Right lobe of liver (tissue), 6 donors: ENCODE results near the gene PLXNB1. TPM values are rescaled to one million over a fixed set of nuclear protein-coding genes. Genes with fewer than 3 reads are reported as not detected.
A peak's percentile ranks its signal among the peaks of the same experiment; 100 is the strongest.

Experiments used
- ATAC-seq, 4 donors: fragments of 200-7000 bp; cut with Tn5 transposase; one replicate each; pipeline ENCODE4 v1.9.1; 2020; ENCODE audit warnings: mild to moderate bottlenecking in 4 of 4, moderate library complexity in 4 of 4
- DNase-seq, 3 donors: peaks; one replicate each; pipeline ENCODE4 v3.0.0-alpha.2; 2020
- H3K27ac ChIP-seq, 3 donors: fragments of 200-600 bp; one replicate each; pipeline ENCODE4 v1.8.0; 2022
- H3K27me3 ChIP-seq, 2 donors: fragments of 200-600 bp; one replicate each; pipeline ENCODE4 v1.8.0; 2022
- H3K36me3 ChIP-seq, 4 donors: fragments of 200-600 bp; sonication (generic) in 1 of 4; one replicate each; pipeline versions ENCODE4 v1.5.1 to v1.8.0; 2017 to 2022; ENCODE audit warnings: control low read depth in 1 of 4
- H3K4me1 ChIP-seq, 4 donors: fragments of 200-600 bp; sonication (generic) in 1 of 4; one replicate each; pipeline versions ENCODE4 v1.5.1 to v1.8.0; 2017 to 2022; ENCODE audit warnings: control low read depth in 1 of 4
- H3K4me3 ChIP-seq, 3 donors: fragments of 200-600 bp; one replicate each; pipeline ENCODE4 v1.8.0; 2022
- H3K9me3 ChIP-seq, 4 donors: fragments of 200-600 bp; sonication (generic) in 1 of 4; one replicate each; pipeline versions ENCODE4 v1.5.1 to v1.8.0; 2017 to 2022; ENCODE audit warnings: control low read depth in 1 of 4
- CTCF ChIP-seq, 4 donors: fragments of 200-600 bp in 3 of 4; fragments of 450-650 bp in 1 of 4; IDR thresholded peaks; one replicate each; pipeline versions ENCODE4 v1.5.1 to v1.8.0; 2016 to 2022; ENCODE audit warnings: antibody characterized with exemption in 4 of 4, mild to moderate bottlenecking in 2 of 4
- POLR2A ChIP-seq: fragments of 450-650 bp; IDR thresholded peaks from one replicate; pipeline ENCODE4 v1.6.1; 2017; ENCODE audit warnings: antibody characterized with exemption, mild to moderate bottlenecking
- WGBS: methylation state at CpG from one replicate; pipeline ENCODE4 v1.1.6; 2018; ENCODE audit warnings: low coverage, low lambda C conversion rate; ENCODE audit not compliant: insufficient coverage; ENCODE audit errors: missing lambda C conversion rate; 5-methylcytosine and 5-hydroxymethylcytosine counted together
- intact Hi-C, 2 donors: fragments of 100-400 bp; cut with DNase I; formaldehyde crosslinking; loops; one replicate each; pipeline versions ENCODE4 v1.11.2 to v1.14.1; 2022
- total RNA-seq, 6 experiments: library from RNA; depleted of rRNA in 2 of 6; stranded (reverse); fragments of >200 nt in 2 of 6; fragmentation: NEBNext Ultra II Directional in 3 of 6; extraction: Animal tissue kit (Norgen Biotek cat#: 25700) in 3 of 6; gene quantifications; one replicate each; pipeline versions ENCODE4 v1.1.0 to v1.2.4, GENCODE V29; 2016 to 2023
- donor health status: DM: no; HTN: yes; CAD: no.
- donor health status: DM: no; HTN: no; CAD: no.
- donor health status: DM: no; HTN: no; CAD: no.
- donor health status: DM: no; HTN: yes; CAD: no.
- donor health status: DM: no; HTN: yes; CAD: no.

PLXNB1 gene
- total RNA-seq, 6 experiments from 2014 or later: 65.9 to 132 (median 86.5) TPM

- DNase-seq: no peak
- Histone ChIP-seq H3K27me3 (no peaks in the 10 kb centered on the region), H3K4me3 (peak overlapping the region; percentile 78 to 96 (median 85)), H3K36me3 (peaks cover 0 to 4% (median 0%) of the 10 kb centered on the region in 4 donors), H3K9me3 (no peaks in the 10 kb centered on the region), H3K27ac (peak overlapping the region in 1 of 3 donors; percentile 89), H3K4me1 (peaks cover 2 to 72% (median 20%) of the 10 kb centered on the region in 4 donors)
- 22% methylated on average over 4 of the region's 9 CpGs for WGBS
- no peak for ATAC-seq
- intact Hi-C loops: no loop called here
- TF ChIP-seq POLR2A (no peak), CTCF (IDR thresholded peaks at IDR 0.05) (no peak)
These were observed 2.3 kb downstream of the PLXNB1 start for GRCh38 chr3:48427630-48427962.

- no peak for ATAC-seq
- no peak for TF ChIP-seq POLR2A
- TF ChIP-seq CTCF (IDR thresholded peaks at IDR 0.05): no peak
- Histone ChIP-seq H3K4me1 (peaks cover 2 to 77% (median 20%) of the 10 kb centered on the region in 4 donors), H3K27me3 (no peaks in the 10 kb centered on the region), H3K36me3 (no peaks in the 10 kb centered on the region), H3K4me3 (peak overlapping the region; percentile 78 to 96 (median 85)), H3K9me3 (no peaks in the 10 kb centered on the region), H3K27ac (peak overlapping the region in 1 of 3 donors; percentile 89)
- intact Hi-C loops: no loop called here
- WGBS: 15% methylated on average over 6 of the region's 8 CpGs
- no peak for DNase-seq
These were observed 2.8 kb downstream of the PLXNB1 start for GRCh38 chr3:48426944-48427629.

- H3K27me3 ChIP-seq: no peaks in the 10 kb centered on the region
- ATAC-seq (no peak), DNase-seq (no peak)
- H3K4me3 ChIP-seq: peak overlapping the region in 2 of 3 donors; percentile 78 to 96
- H3K4me1 ChIP-seq: peaks cover 2 to 72% (median 20%) of the 10 kb centered on the region in 4 donors
- 20% methylated on average over 6 of the region's 11 CpGs for WGBS
- no peaks in the 10 kb centered on the region for H3K36me3 ChIP-seq
- TF ChIP-seq POLR2A (no peak), CTCF (IDR thresholded peaks at IDR 0.05) (no peak)
- H3K27ac ChIP-seq: peak overlapping the region in 2 of 3 donors; percentile 15 to 29
- H3K9me3 ChIP-seq: no peaks in the 10 kb centered on the region
- intact Hi-C loops: no loop called here
These were observed 3.4 kb downstream of the PLXNB1 start for GRCh38 chr3:48426401-48426909.

GRCh38 chr3:48425281-48425812, 4.5 kb downstream of the PLXNB1 start:
- TF ChIP-seq POLR2A: no peak
- TF ChIP-seq CTCF (IDR thresholded peaks at IDR 0.05): no peak
- DNase-seq (no peak), ATAC-seq (peak in 1 of 4 donors; percentile 4)
- WGBS: 41% methylated on average over 2 of the region's 13 CpGs
- intact Hi-C loops: no loop called here
- H3K27me3 ChIP-seq: no peaks in the 10 kb centered on the region
- H3K27ac ChIP-seq: no peak overlapping the region
- peaks cover 2 to 61% (median 14%) of the 10 kb centered on the region in 4 donors for H3K4me1 ChIP-seq
- no peaks in the 10 kb centered on the region for H3K9me3 ChIP-seq
- peaks cover 0 to 7% (median 0%) of the 10 kb centered on the region in 4 donors for H3K36me3 ChIP-seq
- no peak overlapping the region for H3K4me3 ChIP-seq
